IPS DF 6.9 (cell line): ENCODE measurements around the gene MYL12A.
"Not testable (repeated sequence)": the region's sequence is repeated elsewhere in the genome, so short reads cannot be mapped to it uniquely, and the experiment has no call there.

ENCODE experiments used
- DNase-seq: peaks from one replicate; pipeline ENCODE4 v3.0.0-alpha.2; 2013; ENCODE audit warnings: low read depth, low spot score
- H3K27ac ChIP-seq: one replicate; pipeline ENCODE4 v1.5.1; 2013; ENCODE audit warnings: low read length, control low read depth
- H3K27me3 ChIP-seq: 2 replicates; pipeline ENCODE4 v1.6.1; 2013; ENCODE audit warnings: mild to moderate bottlenecking, low read length; ENCODE audit not compliant: control insufficient read depth, insufficient read depth
- H3K36me3 ChIP-seq: 2 replicates; pipeline ENCODE4 v1.6.1; 2013; ENCODE audit warnings: low read length; ENCODE audit not compliant: control insufficient read depth, insufficient read depth
- H3K4me1 ChIP-seq: 2 replicates; pipeline ENCODE4 v1.6.1; 2013; ENCODE audit warnings: low read length; ENCODE audit not compliant: control insufficient read depth, insufficient read depth
- H3K4me3 ChIP-seq: 2 replicates; pipeline ENCODE4 v1.5.1; 2013; ENCODE audit warnings: mild to moderate bottlenecking, low read length
- H3K9me3 ChIP-seq: 2 replicates; pipeline ENCODE4 v1.6.1; 2013; ENCODE audit warnings: low read length, inconsistent platforms; ENCODE audit not compliant: control insufficient read depth, insufficient read depth
- WGBS: extraction: QIAGEN DNeasy Blood & Tissue Kit; methylation state at CpG from one replicate; pipeline ENCODE4 v1.1.7; 2013; ENCODE audit warnings: mixed read lengths, missing lambda C conversion rate; ENCODE audit not compliant: insufficient read length, insufficient coverage; 5-methylcytosine and 5-hydroxymethylcytosine counted together

MYL12A gene

DNA sequence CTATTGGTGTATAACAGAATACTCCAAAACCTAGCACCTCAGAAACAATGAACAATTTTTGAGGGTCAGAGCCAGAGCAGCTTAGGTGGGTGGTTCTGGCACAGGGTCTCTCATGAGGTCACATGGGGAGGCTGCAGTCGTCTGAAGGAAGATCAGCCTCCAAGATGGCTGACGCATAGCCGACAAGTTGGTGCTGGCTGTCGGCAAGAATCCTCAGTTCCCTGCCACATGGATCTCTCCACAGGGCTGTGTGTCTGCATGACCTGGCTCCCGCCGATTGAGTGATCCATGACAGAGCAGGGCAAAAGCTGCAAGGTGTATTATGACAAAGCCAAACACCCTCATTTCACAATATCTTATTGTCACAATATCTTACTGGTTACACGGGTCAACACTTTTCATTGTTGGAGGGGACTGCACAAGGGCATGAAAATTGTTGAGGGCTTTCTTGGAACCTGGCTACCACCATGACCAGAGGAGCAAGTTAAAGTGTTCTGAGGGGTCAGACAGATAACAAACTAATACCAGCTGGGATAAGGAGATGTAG lies 18.5 kb downstream of the MYL12A start:
- Histone ChIP-seq H3K4me3 (no peak overlapping the region), H3K4me1 (no peaks in the 10 kb centered on the region), H3K27me3 (no peaks in the 10 kb centered on the region), H3K36me3 (no peaks in the 10 kb centered on the region), H3K27ac (no peak overlapping the region), H3K9me3 (no peaks in the 10 kb centered on the region)
- DNase-seq: no peak
- no CpG with 5 or more reads among the region's 7 CpGs for WGBS

GRCh38 chr18:3268306-3268705 lies 20.7 kb downstream of the MYL12A start:
- Histone ChIP-seq H3K36me3 (no peaks in the 10 kb centered on the region), H3K4me3 (no peak overlapping the region)

DNA sequence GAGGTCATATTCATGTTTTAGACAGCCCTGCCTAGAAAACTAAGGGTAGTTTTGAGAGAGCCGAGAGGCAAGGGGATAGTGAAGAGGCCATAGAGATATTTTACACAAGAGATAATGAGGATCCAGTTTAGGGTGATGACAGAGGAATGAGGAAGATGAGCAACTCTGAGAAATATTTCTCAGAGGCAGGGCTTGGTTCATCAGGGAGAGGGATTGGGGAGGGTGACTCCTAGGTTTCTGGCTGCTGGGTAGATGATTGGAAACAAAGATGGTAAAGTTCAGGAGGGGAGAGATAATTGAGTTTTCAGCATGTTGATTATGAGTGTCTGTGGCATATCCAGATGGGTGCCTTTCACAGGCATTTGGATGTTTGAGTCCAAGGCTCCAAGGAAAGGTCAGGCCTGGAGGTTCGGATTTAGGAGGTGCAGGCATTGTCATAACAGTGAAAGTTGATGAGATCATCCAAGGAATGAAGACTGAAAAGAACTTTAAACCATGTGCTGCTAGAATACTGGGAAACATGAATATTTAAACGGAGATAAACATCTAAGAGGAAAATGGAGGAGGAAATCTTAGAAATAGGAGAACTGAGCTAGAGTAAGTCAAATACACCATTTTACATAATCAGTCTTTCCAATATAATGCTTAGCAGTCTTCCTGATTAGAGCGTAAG lies 21.8 kb downstream of the MYL12A start:
- 0 out of 2 replicates have a peak, but pooled peaks cover 2% of the 10 kb centered on the region for H3K36me3 ChIP-seq
- no peaks in the 10 kb centered on the region for H3K27me3 ChIP-seq
- no CpG with 5 or more reads among the region's 4 CpGs for WGBS
- no peaks in the 10 kb centered on the region for H3K4me1 ChIP-seq
- no peak overlapping the region for H3K27ac ChIP-seq
- no peak overlapping the region for H3K4me3 ChIP-seq
- no peak for DNase-seq
- H3K9me3 ChIP-seq: no peaks in the 10 kb centered on the region

More at GRCh38 chr18:3268306-3268705, 20.7 kb downstream of the MYL12A start:
- no peak overlapping the region for H3K27ac ChIP-seq
- H3K4me1 ChIP-seq: no peaks in the 10 kb centered on the region
- no peaks in the 10 kb centered on the region for H3K9me3 ChIP-seq
- no peak for DNase-seq
- no peaks in the 10 kb centered on the region for H3K27me3 ChIP-seq

DNA sequence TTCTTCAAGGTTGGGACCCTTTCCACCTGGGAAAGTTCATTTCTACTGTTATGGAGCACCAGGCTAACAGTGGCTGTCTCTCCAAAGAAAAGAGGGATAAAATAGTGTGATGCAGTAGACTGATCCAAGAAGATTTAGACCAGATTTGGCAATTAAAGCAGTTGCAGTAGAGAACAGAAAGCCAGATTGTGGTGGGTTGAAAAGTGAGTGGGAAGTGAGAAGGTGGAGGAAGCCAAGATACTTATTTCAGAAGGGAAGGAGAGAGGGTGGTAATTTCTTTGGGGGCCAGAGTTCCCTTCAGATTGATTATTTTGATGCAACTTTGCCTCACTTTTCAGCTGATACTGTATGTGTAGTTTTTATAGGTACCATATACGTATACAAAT lies 22.3 kb downstream of the MYL12A start:
- no peaks in the 10 kb centered on the region for H3K9me3 ChIP-seq
- H3K4me3 ChIP-seq: no peak overlapping the region
- no CpG with 5 or more reads among the region's 1 CpG for WGBS
- DNase-seq: no peak
- H3K27ac ChIP-seq: no peak overlapping the region
- H3K27me3 ChIP-seq: no peaks in the 10 kb centered on the region
- H3K36me3 ChIP-seq: peaks cover 3% of the 10 kb centered on the region; the same call in 1 of the 2 replicates
- no peaks in the 10 kb centered on the region for H3K4me1 ChIP-seq

GRCh38 chr18:3273042-3273441 lies 25.4 kb downstream of the MYL12A start:
- no peaks in the 10 kb centered on the region for H3K27me3 ChIP-seq
- DNase-seq: no peak
- H3K9me3 ChIP-seq: no peaks in the 10 kb centered on the region
- H3K36me3 ChIP-seq: peaks cover 5% of the 10 kb centered on the region; the same call in 1 of the 2 replicates
- WGBS: no CpG with 5 or more reads among the region's 3 CpGs
- H3K27ac ChIP-seq: no peak overlapping the region
- H3K4me3 ChIP-seq: no peak overlapping the region
- H3K4me1 ChIP-seq: no peaks in the 10 kb centered on the region

- DNase-seq, H3K27me3 ChIP-seq, H3K36me3 ChIP-seq, H3K9me3 ChIP-seq, H3K4me1 ChIP-seq, H3K4me3 ChIP-seq, H3K27ac ChIP-seq: not testable (repeated sequence)
- WGBS: 100% methylated on average over 3 of the region's 7 CpGs
Observed at GRCh38 chr18:3277643-3278213, 30.1 kb downstream of the MYL12A start.

- Histone ChIP-seq H3K27ac (no peak overlapping the region), H3K9me3 (no peaks in the 10 kb centered on the region), H3K4me1 (no peaks in the 10 kb centered on the region), H3K36me3 (peaks cover 3% of the 10 kb centered on the region; the same call in 1 of the 2 replicates), H3K4me3 (no peak overlapping the region), H3K27me3 (no peaks in the 10 kb centered on the region)
- no CpG with 5 or more reads among the region's 14 CpGs for WGBS
- DNase-seq: no peak
Observed at GRCh38 chr18:3279201-3280185, 31.9 kb downstream of the MYL12A start.

DNA sequence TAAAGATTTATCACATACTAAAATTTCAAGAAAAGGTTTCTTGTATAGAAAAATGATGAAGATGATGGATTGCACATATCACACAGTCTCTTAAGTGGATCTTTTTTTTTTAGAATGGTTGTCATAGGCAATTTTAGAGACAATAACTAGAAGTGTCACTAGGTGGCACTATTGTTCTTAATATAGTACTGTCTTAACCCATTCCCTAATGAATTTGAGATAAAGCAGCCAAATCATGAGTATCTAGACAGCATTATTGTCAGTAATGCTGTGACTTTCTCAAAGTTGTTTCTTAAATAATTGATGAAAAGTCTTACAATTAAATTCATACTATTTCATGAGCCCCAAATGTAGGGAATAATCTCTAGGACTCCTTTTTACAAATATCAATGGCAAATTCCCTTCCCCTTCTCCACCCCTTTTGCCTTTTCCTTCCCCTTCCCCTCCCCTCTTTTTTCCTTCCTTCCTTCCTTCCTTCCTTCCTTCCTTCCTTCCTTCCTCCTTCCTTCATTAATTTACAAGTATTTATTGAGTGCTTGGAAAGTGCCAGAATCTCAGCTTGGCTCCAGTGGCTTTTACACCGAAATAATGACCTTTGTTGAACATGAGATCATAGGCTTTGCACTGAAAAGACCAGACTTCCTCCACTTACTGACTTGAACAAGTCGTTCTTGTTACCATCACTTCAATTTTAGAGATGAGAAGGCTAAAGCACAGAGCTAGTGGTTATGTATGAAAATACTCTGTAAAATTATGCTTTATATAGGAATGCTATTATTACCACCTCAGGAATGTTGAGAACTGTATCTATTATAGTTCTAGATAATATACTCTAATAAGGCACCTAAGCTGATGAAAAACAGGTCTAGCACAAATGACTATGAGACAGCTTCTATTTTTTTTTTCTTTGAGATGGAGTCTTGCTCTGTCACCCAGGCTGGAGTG lies 34.1 kb downstream of the MYL12A start:
- no peak overlapping the region for H3K27ac ChIP-seq
- H3K4me1 ChIP-seq: no peaks in the 10 kb centered on the region

DNA sequence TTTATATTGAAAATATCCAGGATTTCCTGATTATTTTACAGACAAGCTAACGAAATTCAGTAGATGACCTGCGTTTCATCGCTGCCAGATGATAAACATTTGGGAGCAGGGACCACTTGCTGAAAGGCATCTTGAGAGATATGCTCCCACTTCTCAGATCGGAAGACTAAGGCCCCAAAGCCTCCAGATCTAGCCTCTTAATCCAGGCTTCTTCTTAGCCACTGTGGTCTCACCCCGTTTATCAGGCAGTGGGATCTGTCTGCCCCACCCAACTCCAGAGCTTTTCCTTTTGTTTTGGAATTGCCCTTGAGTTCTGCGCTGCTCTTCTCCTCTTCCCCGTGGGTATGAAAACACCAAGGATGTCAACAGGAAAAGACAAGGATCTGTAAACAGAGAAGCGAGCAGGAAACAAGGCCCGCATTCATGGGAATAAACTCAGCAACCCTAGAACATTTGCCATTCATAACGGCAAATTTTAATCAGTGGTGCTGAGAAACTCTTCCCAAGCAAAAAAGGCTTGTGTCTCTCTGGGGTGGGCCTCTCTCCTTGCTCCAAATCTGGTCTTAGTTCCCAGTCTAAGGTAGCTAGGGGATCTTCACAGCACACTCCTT lies 35.8 kb downstream of the MYL12A start:
- Histone ChIP-seq H3K27ac (no peak overlapping the region), H3K4me1 (no peaks in the 10 kb centered on the region), H3K9me3 (no peaks in the 10 kb centered on the region), H3K4me3 (no peak overlapping the region), H3K27me3 (no peaks in the 10 kb centered on the region), H3K36me3 (no peaks in the 10 kb centered on the region)
- no CpG with 5 or more reads among the region's 10 CpGs for WGBS
- DNase-seq: no peak

More for the DNA sequence above, 34.1 kb downstream of the MYL12A start:
- Histone ChIP-seq H3K4me3 (no peak overlapping the region), H3K27me3 (no peaks in the 10 kb centered on the region), H3K9me3 (no peaks in the 10 kb centered on the region), H3K36me3 (no peaks in the 10 kb centered on the region)
- no peak for DNase-seq
- no CpG with 5 or more reads among the region's 2 CpGs for WGBS
